PC-9 (cell line): Measurements from ENCODE around the gene SSBP2. TPM values are rescaled to one million over a fixed set of nuclear protein-coding genes. Genes with fewer than 3 reads are reported as not detected.

Experiments
- BruUV-seq: library from RNA; stranded (reverse); fragments of 400-500 nt; replicated peaks from 2 replicates; lab custom pipeline; 2021; lab: Mats Ljungman, UMichigan
- CTCF ChIA-PET: fragments of 300-600 bp; sonication (Branson Sonifier 250); formaldehyde crosslinking; loops from one replicate; lab custom pipeline; 2022; ENCODE audit warnings: antibody characterized with exemption; lab: Charles Lee
- POLR2A ChIA-PET: fragments of 300-600 bp; sonication (Branson Sonifier 250); formaldehyde crosslinking; loops from one replicate; lab custom pipeline; 2022; ENCODE audit warnings: antibody characterized with exemption; ENCODE audit not compliant: unreplicated experiment; lab: Charles Lee
- DNase-seq, 2 experiments: peaks; one replicate each; pipeline versions ENCODE4 v3.0.0 to v3.0.0-alpha.2; 2015 to 2022; ENCODE audit warnings: mixed read lengths in 1 of 2
- H2AFZ ChIP-seq: fragments of 200-600 bp; sonication (generic); 2 replicates; pipeline ENCODE4 v1.8.1; 2017; ENCODE audit warnings: antibody characterized with exemption
- H3F3A ChIP-seq: fragments of 200-600 bp; sonication (generic); 2 replicates; pipeline ENCODE4 v1.8.1; 2017; ENCODE audit warnings: antibody characterized with exemption, mild to moderate bottlenecking, low read depth; ENCODE audit not compliant: insufficient read depth
- H3K27ac ChIP-seq: fragments of 200-600 bp; sonication (generic); 2 replicates; pipeline ENCODE4 v1.6.1; 2016; ENCODE audit warnings: mixed run types
- H3K27me3 ChIP-seq: fragments of 200-600 bp; sonication (generic); 2 replicates; pipeline ENCODE4 v1.6.1; 2016; ENCODE audit warnings: low read depth, mixed run types; ENCODE audit not compliant: insufficient read depth
- H3K36me3 ChIP-seq: fragments of 200-600 bp; sonication (generic); 2 replicates; pipeline ENCODE4 v1.6.1; 2016; ENCODE audit warnings: low read depth, mixed run types
- H3K4me1 ChIP-seq: fragments of 200-600 bp; sonication (generic); replicated peaks from 2 replicates; pipeline ENCODE4 v1.6.1; 2016; ENCODE audit warnings: mixed run types; ENCODE audit not compliant: insufficient read depth
- H3K4me2 ChIP-seq: fragments of 200-600 bp; sonication (generic); 2 replicates; pipeline ENCODE4 v1.6.1; 2017; ENCODE audit warnings: mixed run types
- H3K4me3 ChIP-seq: fragments of 200-600 bp; sonication (generic); 2 replicates; pipeline ENCODE4 v1.6.1; 2016; ENCODE audit warnings: mixed run types
- H3K79me2 ChIP-seq: fragments of 200-600 bp; sonication (generic); 2 replicates; pipeline ENCODE4 v1.6.1; 2017; ENCODE audit warnings: low read depth, mixed run types
- H3K9me2 ChIP-seq: fragments of 200-600 bp; sonication (generic); 2 replicates; pipeline ENCODE4 v1.8.1; 2017; ENCODE audit warnings: mild to moderate bottlenecking; ENCODE audit not compliant: insufficient read depth
- H3K9me3 ChIP-seq: fragments of 200-600 bp; sonication (generic); 2 replicates; pipeline ENCODE4 v1.8.1; 2016; ENCODE audit warnings: low read depth; ENCODE audit not compliant: insufficient read depth
- H4K20me1 ChIP-seq: fragments of 200-600 bp; sonication (generic); 2 replicates; pipeline ENCODE4 v1.8.1; 2017; ENCODE audit not compliant: insufficient read depth
- EZH2 ChIP-seq: fragments of 200-600 bp; sonication (generic); IDR thresholded peaks from 2 replicates; pipeline ENCODE4 v1.8.0; 2017; ENCODE audit warnings: antibody characterized with exemption, low read depth
- intact Hi-C: fragments of 100-400 bp; cut with micrococcal nuclease; formaldehyde crosslinking; loops from one replicate; pipeline ENCODE4 v1.10.0; 2022; ENCODE audit not compliant: unreplicated experiment
- total RNA-seq: library from RNA; stranded (reverse); gene quantifications from 2 replicates; pipeline ENCODE4 v1.2.3, GENCODE V29; 2021
- TF ChIP-seq, protein P1 (sequence below): fragments of 200-600 bp; sonication (generic); conservative IDR thresholded peaks from 2 replicates; pipeline ENCODE4 v1.6.1; 2017; ENCODE audit warnings: mixed run types, antibody characterized with exemption, mild to moderate bottlenecking, moderate library complexity

Gene SSBP2
- total RNA-seq, 1 experiment from 2014 or later, result 6.4 TPM

DNA sequence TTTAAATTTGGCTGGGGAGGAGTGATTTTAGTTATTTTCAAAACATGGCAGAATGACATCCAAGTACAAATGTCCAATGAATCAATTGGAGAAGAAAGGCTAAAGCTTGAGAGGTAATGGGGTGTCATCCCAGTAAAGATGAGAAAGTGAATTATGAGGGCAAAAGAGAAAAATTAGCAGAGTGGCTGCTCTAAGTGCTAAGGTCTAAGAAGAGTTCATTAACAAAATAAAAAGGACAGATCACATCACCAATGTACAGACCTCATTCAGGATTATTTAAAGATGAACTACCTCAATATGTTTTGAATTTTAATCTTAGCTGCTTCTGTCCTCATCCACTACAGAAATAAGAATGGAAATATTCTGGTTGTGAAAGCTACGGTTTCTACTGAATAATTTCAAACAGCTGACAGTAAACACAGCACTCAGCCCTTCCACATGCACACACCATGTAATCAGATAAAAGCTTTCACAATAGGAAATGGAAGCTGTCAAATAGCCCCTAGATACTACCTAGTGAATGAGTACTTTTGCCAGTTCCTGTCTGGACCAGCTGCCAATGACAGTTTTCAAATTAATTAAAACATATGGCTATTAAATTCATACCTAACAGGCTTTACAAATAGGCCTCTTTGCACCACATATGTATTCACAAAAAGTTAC, 171.5 kb downstream of the SSBP2 start:
- Histone ChIP-seq H4K20me1 (no peaks in the 10 kb centered on the region), H3K27ac (no peak overlapping the region), H3K27me3 (no peaks in the 10 kb centered on the region), H3K4me2 (no peak overlapping the region), H3K36me3 (no peaks in the 10 kb centered on the region), H2AFZ (no peak overlapping the region), H3F3A (no peaks in the 10 kb centered on the region), H3K9me2 (no peaks in the 10 kb centered on the region), H3K4me3 (no peak overlapping the region), H3K79me2 (no peaks in the 10 kb centered on the region), H3K9me3 (no peaks in the 10 kb centered on the region), H3K4me1 (no peaks in the 10 kb centered on the region)
- TF ChIP-seq, protein P1, sequence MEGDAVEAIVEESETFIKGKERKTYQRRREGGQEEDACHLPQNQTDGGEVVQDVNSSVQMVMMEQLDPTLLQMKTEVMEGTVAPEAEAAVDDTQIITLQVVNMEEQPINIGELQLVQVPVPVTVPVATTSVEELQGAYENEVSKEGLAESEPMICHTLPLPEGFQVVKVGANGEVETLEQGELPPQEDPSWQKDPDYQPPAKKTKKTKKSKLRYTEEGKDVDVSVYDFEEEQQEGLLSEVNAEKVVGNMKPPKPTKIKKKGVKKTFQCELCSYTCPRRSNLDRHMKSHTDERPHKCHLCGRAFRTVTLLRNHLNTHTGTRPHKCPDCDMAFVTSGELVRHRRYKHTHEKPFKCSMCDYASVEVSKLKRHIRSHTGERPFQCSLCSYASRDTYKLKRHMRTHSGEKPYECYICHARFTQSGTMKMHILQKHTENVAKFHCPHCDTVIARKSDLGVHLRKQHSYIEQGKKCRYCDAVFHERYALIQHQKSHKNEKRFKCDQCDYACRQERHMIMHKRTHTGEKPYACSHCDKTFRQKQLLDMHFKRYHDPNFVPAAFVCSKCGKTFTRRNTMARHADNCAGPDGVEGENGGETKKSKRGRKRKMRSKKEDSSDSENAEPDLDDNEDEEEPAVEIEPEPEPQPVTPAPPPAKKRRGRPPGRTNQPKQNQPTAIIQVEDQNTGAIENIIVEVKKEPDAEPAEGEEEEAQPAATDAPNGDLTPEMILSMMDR, result no peak
- TF ChIP-seq EZH2, result no peak
- intact Hi-C loops, result no loop called here
- no TSS peak for BruUV-seq
- ChIA-PET POLR2A (no interaction called here), CTCF (no interaction called here)
- DNase-seq, result no peak

DNA sequence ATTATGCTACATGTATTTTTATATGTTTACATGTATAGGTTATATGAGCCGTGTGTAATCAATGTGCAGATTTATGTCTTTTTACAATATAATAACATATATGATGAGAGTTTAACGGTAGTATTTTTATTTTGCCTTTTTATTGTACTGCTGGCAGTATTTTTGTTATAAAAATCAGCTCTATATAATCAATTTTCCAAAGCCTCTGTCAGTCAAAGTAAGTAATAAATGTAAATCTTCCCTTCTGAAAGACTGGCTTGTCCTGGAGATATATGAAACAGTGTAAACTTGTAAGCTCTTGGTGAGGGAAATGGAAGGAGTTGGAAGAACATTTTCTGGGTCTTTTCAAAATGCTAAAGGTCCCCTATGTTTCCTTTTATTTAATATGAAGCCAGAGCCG, 173.8 kb downstream of the SSBP2 start:
- H2AFZ ChIP-seq, result no peak overlapping the region
- no peak overlapping the region for H3K4me2 ChIP-seq
- BruUV-seq, result no TSS peak
- no peaks in the 10 kb centered on the region for H3K79me2 ChIP-seq
- no peaks in the 10 kb centered on the region for H4K20me1 ChIP-seq
- no peak overlapping the region for H3K4me3 ChIP-seq
- ChIA-PET CTCF (no interaction called here), POLR2A (interaction anchor here (0.7 kb wide), 1 partner anchor 394 kb away, joined by 3 read pairs; no protein-coding TSS in a partner anchor)
- TF ChIP-seq EZH2, result no peak
- TF ChIP-seq, protein P1, result no peak
- H3K9me3 ChIP-seq, result no peaks in the 10 kb centered on the region
- H3K36me3 ChIP-seq, result no peaks in the 10 kb centered on the region
- no peaks in the 10 kb centered on the region for H3F3A ChIP-seq
- H3K27me3 ChIP-seq, result no peaks in the 10 kb centered on the region
- H3K27ac ChIP-seq, result no peak overlapping the region
- intact Hi-C loops, result no loop called here
- no peaks in the 10 kb centered on the region for H3K9me2 ChIP-seq
- DNase-seq, result no peak
- H3K4me1 ChIP-seq, result no peaks in the 10 kb centered on the region

DNA sequence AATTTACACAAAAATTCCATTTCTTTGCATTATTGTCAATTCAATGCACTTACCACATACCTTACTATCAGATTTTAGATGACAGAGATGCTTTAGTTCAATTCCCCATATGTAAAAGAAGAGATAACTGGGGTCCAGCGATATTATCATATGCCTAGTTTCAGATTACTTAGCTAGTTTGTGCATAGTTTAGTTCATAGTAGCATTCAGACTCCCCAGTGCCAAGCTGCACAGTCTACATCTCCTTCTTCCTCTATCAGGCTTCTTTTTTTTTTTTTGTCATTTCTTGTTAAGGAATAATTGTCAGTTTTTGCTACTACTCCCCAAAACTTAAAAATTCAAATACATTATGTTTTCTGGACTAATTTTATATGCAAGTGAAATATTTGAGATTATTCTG, 175.0 kb downstream of the SSBP2 start:
- H3K36me3 ChIP-seq, result no peaks in the 10 kb centered on the region
- H3K4me2 ChIP-seq, result no peak overlapping the region
- H4K20me1 ChIP-seq, result no peaks in the 10 kb centered on the region
- no TSS peak for BruUV-seq
- no peak for TF ChIP-seq EZH2
- TF ChIP-seq, protein P1, result no peak
- H3K27ac ChIP-seq, result no peak overlapping the region
- no peaks in the 10 kb centered on the region for H3K4me1 ChIP-seq
- no peaks in the 10 kb centered on the region for H3K27me3 ChIP-seq
- POLR2A ChIA-PET, result no interaction called here
- H3K4me3 ChIP-seq, result no peak overlapping the region
- no peaks in the 10 kb centered on the region for H3K9me3 ChIP-seq
- H2AFZ ChIP-seq, result no peak overlapping the region
- DNase-seq, result no peak
- H3F3A ChIP-seq, result no peaks in the 10 kb centered on the region
- intact Hi-C loops, result no loop called here
- CTCF ChIA-PET, result no interaction called here
- H3K79me2 ChIP-seq, result no peaks in the 10 kb centered on the region
- no peaks in the 10 kb centered on the region for H3K9me2 ChIP-seq
